ENCODE results near the gene ZNF609.

DNA sequence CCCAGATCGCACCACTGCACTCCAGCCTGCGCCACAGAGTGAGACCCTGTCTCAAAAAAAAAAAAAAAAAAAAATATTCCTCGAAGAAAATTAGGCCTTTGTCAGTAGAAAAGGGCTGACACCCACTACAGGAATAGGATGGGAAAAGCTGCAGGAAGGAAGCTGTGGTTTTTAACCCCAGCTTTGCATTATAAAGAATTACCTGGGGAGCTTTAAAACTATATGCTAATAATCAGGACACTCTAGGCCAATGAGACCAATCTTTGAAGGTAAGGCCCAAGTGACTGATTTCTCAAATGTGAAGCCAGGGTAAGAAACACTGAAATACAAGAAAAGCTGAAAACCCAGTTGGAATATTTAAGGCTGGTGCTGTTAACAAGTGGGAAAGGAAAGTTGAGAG lies 240.7 kb downstream of the ZNF609 start:
- no peak for TF ChIP-seq POLR2A (IDR thresholded peaks at IDR 0.05)
- TF ChIP-seq CTCF (IDR thresholded peaks at IDR 0.05): no peak
